Measurements from ENCODE around the gene ANLN.

- TF ChIP-seq POLR2A (IDR thresholded peaks at IDR 0.05), result no peak
- no peak for TF ChIP-seq CTCF (IDR thresholded peaks at IDR 0.05)
- no peak for TF ChIP-seq EP300 (IDR thresholded peaks at IDR 0.05)
Measured at GRCh38 chr7:36405409-36405803, 15.7 kb downstream of the ANLN start.
